ENCODE results near the gene ARHGAP44. TPM values are rescaled to one million over a fixed set of nuclear protein-coding genes. Genes with fewer than 3 reads are reported as not detected.

Gene ARHGAP44
- total RNA-seq, 6 donors from 2014 or later, result 36.3 to 56.4 (median 41.8) TPM

- Histone ChIP-seq H3K27me3 (no peaks in the 10 kb centered on the region), H3K4me3 (no peak overlapping the region), H3K4me1 (peaks cover 0 to 7% (median 0%) of the 10 kb centered on the region in 4 donors), H3K36me3 (no peaks in the 10 kb centered on the region), H3K27ac (no peak overlapping the region), H3K9me3 (peaks cover 0 to 2% (median 0%) of the 10 kb centered on the region in 4 donors)
- TF ChIP-seq POLR2AphosphoS5 (IDR thresholded peaks at IDR 0.05), result no peak
- no peak for TF ChIP-seq EP300 (IDR thresholded peaks at IDR 0.05)
- no peak for TF ChIP-seq POLR2A (IDR thresholded peaks at IDR 0.05)
- peak; percentile 49 to 83 (median 62) for TF ChIP-seq CTCF (IDR thresholded peaks at IDR 0.05)
- peak; percentile 76 to 86 for ATAC-seq (ENCODE audit: low FRiP score in 2 of 2)
- WGBS, 2 donors, result 50 to 59% methylated on average over 11 of the region's 11 CpGs
- DNase-seq, result no peak
Measured at GRCh38 chr17:13030459-13031300, 241.4 kb downstream of the ARHGAP44 start.

- H3K27ac ChIP-seq, result no peak overlapping the region
- ATAC-seq (ENCODE audit: low FRiP score in 2 of 2), result peak; percentile 64 to 79
- H3K27me3 ChIP-seq, result no peaks in the 10 kb centered on the region
- H3K4me3 ChIP-seq, result no peak overlapping the region
- H3K9me3 ChIP-seq, result peaks cover 0 to 3% (median 1%) of the 10 kb centered on the region in 4 donors
- no peaks in the 10 kb centered on the region for H3K36me3 ChIP-seq
- TF ChIP-seq POLR2AphosphoS5 (IDR thresholded peaks at IDR 0.05) (no peak), CTCF (IDR thresholded peaks at IDR 0.05) (peak; percentile 47 to 80 (median 55)), POLR2A (IDR thresholded peaks at IDR 0.05) (no peak)
- DNase-seq, result peak in 1 of 2 donors; percentile 40
- 42 to 45% methylated on average over 16 of the region's 16 CpGs for WGBS, 2 donors
- peaks cover 0 to 7% (median 0%) of the 10 kb centered on the region in 4 donors for H3K4me1 ChIP-seq
Measured at GRCh38 chr17:13031718-13032350, 242.5 kb downstream of the ARHGAP44 start.

GRCh38 chr17:13035420-13035819 is 246.1 kb downstream of the ARHGAP44 start:
- no peaks in the 10 kb centered on the region for H3K27me3 ChIP-seq
- no peak for ATAC-seq (ENCODE audit: low FRiP score in 2 of 2)
- no peak for TF ChIP-seq CTCF (IDR thresholded peaks at IDR 0.05)
- TF ChIP-seq EP300 (IDR thresholded peaks at IDR 0.05), result no peak
- no peaks in the 10 kb centered on the region for H3K36me3 ChIP-seq
- 91 to 96% methylated on average over 1 of the region's 1 CpG for WGBS, 2 donors
- no peak overlapping the region for H3K27ac ChIP-seq
- no peak for DNase-seq
- no peak overlapping the region for H3K4me3 ChIP-seq
- H3K9me3 ChIP-seq, result peaks cover 0 to 3% (median 1%) of the 10 kb centered on the region in 4 donors
- H3K4me1 ChIP-seq, result peaks cover 0 to 7% (median 0%) of the 10 kb centered on the region in 4 donors

- no peak overlapping the region for H3K4me3 ChIP-seq
- H3K36me3 ChIP-seq, result no peaks in the 10 kb centered on the region
- no peak for ATAC-seq (ENCODE audit: low FRiP score in 2 of 2)
- no peaks in the 10 kb centered on the region for H3K27me3 ChIP-seq
- TF ChIP-seq EP300 (IDR thresholded peaks at IDR 0.05), result no peak
- DNase-seq, result no peak
- no peak overlapping the region for H3K27ac ChIP-seq
- H3K9me3 ChIP-seq, result peaks cover 0 to 3% (median 1%) of the 10 kb centered on the region in 4 donors
- H3K4me1 ChIP-seq, result peaks cover 0 to 4% (median 0%) of the 10 kb centered on the region in 4 donors
Measured at GRCh38 chr17:13036751-13037150, 247.5 kb downstream of the ARHGAP44 start.

GRCh38 chr17:13038931-13039665 is 249.8 kb downstream of the ARHGAP44 start:
- no peaks in the 10 kb centered on the region for H3K4me1 ChIP-seq
- no peaks in the 10 kb centered on the region for H3K27me3 ChIP-seq
- H3K36me3 ChIP-seq, result no peaks in the 10 kb centered on the region
- DNase-seq, result no peak
- no peak overlapping the region for H3K4me3 ChIP-seq
- 83 to 86% methylated on average over 4 of the region's 4 CpGs for WGBS, 2 donors
- peaks cover 0 to 3% (median 1%) of the 10 kb centered on the region in 4 donors for H3K9me3 ChIP-seq
- TF ChIP-seq POLR2A (IDR thresholded peaks at IDR 0.05) (no peak), EP300 (IDR thresholded peaks at IDR 0.05) (no peak), POLR2AphosphoS5 (IDR thresholded peaks at IDR 0.05) (no peak), CTCF (IDR thresholded peaks at IDR 0.05) (no peak)
- ATAC-seq (ENCODE audit: low FRiP score in 2 of 2), result no peak
- H3K27ac ChIP-seq, result no peak overlapping the region
